WERI-Rb-1 (cell line): ENCODE results near the gene AP4M1.

Source experiments
- DNase-seq: peaks from one replicate; pipeline ENCODE4 v3.0.0-alpha.2; 2020
- H3K27ac ChIP-seq: fragments of 250-450 bp; sonication (Bioruptor Pico); 2 replicates; pipeline ENCODE4 v1.5.1; 2020; ENCODE audit warnings: mild to moderate bottlenecking, moderate library complexity
- H3K27me3 ChIP-seq: fragments of 250-450 bp; sonication (Bioruptor Pico); 2 replicates; pipeline ENCODE4 v1.5.1; 2021; ENCODE audit warnings: mild to moderate bottlenecking, low read depth, moderate library complexity; ENCODE audit not compliant: insufficient read depth, severe bottlenecking
- H3K36me3 ChIP-seq: fragments of 250-450 bp; sonication (Bioruptor Pico); 2 replicates; pipeline ENCODE4 v1.5.1; 2020; ENCODE audit warnings: mild to moderate bottlenecking, moderate library complexity
- H3K4me3 ChIP-seq: 2 replicates; pipeline ENCODE4 v1.5.1; 2011; ENCODE audit warnings: low read depth, mild to moderate bottlenecking, control low read depth, low read length
- H3K9me3 ChIP-seq: fragments of 250-450 bp; sonication (Bioruptor Pico); 2 replicates; pipeline ENCODE4 v1.5.1; 2021; ENCODE audit warnings: mild to moderate bottlenecking, moderate library complexity; ENCODE audit not compliant: severe bottlenecking
- TF ChIP-seq, protein P1 (sequence below): IDR thresholded peaks from 2 replicates; pipeline ENCODE4 v1.5.1; 2011; ENCODE audit warnings: low read depth, mild to moderate bottlenecking, control low read depth, inconsistent platforms, low read length

The AP4M1 gene

DNA sequence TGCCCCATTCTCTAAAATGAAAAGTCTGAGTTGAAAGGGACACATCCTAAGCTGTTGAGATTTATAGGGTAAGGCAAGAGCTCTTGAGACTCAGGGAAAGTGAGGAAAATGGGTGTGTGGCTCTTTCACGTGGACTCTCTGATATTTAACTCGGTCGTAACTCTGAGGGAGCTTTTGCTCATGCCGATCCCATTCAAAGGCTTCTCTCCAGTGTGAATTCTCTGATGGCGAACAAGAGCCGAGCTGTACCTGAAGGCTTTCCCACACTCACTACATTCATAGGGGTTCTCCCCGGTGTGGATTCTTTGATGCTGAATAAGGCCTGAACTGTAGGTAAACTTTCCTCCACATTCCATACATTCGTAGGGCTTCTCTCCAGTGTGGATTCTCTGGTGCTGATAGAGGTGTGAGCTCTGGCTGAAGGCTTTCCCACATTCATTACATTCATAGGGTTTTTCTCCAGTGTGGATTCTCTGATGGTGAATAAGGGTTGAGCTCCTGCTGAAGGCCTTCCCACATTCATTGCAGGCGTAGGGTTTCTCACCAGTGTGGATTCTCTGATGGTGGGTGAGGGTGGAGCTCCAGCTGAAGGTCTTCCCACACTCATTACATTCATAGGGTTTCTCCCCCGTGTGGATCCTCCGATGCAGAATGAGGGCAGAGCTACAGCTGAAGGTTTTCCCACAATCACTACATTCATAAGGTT, 30.3 kb upstream of the AP4M1 start:
- TF ChIP-seq, protein P1, sequence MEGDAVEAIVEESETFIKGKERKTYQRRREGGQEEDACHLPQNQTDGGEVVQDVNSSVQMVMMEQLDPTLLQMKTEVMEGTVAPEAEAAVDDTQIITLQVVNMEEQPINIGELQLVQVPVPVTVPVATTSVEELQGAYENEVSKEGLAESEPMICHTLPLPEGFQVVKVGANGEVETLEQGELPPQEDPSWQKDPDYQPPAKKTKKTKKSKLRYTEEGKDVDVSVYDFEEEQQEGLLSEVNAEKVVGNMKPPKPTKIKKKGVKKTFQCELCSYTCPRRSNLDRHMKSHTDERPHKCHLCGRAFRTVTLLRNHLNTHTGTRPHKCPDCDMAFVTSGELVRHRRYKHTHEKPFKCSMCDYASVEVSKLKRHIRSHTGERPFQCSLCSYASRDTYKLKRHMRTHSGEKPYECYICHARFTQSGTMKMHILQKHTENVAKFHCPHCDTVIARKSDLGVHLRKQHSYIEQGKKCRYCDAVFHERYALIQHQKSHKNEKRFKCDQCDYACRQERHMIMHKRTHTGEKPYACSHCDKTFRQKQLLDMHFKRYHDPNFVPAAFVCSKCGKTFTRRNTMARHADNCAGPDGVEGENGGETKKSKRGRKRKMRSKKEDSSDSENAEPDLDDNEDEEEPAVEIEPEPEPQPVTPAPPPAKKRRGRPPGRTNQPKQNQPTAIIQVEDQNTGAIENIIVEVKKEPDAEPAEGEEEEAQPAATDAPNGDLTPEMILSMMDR: no peak
- Histone ChIP-seq H3K36me3 (peaks cover 90% of the 10 kb centered on the region), H3K27ac (no peak overlapping the region), H3K27me3 (no peaks in the 10 kb centered on the region), H3K9me3 (peaks cover 33% of the 10 kb centered on the region), H3K4me3 (no peak overlapping the region)
- no peak for DNase-seq

DNA sequence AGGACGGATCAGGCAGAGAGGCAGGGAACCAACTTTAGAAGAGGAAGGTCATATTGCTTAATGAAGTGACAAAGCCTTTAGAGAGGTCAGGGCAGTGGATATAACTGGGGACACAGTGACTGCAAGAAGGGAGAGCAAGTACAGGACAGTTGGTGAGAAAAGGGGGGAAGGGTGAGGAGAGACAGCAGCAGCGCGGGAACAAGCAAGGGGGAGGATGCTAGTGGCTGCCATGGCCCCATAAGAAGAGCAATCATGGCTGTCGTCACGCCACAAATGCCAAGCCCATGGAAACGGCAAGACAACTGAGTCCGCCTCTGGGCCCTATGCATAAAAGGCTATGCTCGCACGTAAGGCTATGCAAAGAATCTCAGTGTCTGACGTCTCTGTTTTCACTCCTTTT, 29.0 kb upstream of the AP4M1 start:
- TF ChIP-seq, protein P1: no peak
- peaks cover 33% of the 10 kb centered on the region for H3K9me3 ChIP-seq
- no peak overlapping the region for H3K27ac ChIP-seq
- H3K4me3 ChIP-seq: no peak overlapping the region
- DNase-seq: no peak
- H3K36me3 ChIP-seq: peaks cover 98% of the 10 kb centered on the region
- no peaks in the 10 kb centered on the region for H3K27me3 ChIP-seq

DNA sequence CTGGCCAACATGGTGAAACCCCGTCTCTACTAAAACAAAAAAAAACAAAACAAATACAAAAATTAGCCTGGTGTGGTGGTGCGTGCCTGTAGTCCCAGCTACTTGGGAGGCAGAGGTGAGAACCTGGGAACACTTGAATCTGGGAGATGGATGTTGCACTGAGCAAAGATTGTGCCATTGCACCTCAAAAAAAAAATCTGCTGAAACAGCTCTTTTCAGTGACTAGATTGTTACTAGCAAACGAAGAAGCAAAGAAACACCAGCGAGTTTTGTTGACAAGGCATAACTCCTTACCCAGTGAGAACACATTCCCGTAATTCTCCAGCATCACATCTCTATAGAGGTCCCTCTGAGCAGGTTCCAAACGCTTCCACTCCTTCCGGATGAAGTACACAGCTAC, 26.6 kb upstream of the AP4M1 start:
- H3K27ac ChIP-seq: no peak overlapping the region
- TF ChIP-seq, protein P1: no peak
- H3K9me3 ChIP-seq: peaks cover 33% of the 10 kb centered on the region

DNA sequence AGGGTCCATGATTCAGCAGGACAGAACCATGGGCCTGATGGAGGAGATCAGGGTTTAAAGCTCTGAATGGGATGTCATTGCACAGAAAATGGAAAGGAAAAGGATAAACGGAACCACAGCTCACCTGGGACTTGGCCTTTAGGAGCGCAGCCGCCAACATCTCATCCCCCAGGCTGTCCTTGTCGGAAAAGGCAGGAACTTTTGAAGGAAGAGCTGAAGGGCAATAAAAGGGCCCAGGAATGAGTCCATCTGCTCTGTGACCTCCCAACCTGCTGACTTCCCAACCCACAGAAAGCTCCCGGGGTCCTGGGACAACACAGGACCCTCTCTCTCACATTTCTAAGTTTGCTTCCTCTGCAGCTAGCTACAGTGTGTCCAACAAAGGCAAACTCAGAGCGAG, 26.0 kb upstream of the AP4M1 start:
- no peak overlapping the region for H3K4me3 ChIP-seq
- DNase-seq: no peak
- TF ChIP-seq, protein P1: no peak
- no peak overlapping the region for H3K27ac ChIP-seq
- peaks cover 98% of the 10 kb centered on the region for H3K36me3 ChIP-seq
- H3K27me3 ChIP-seq: no peaks in the 10 kb centered on the region
- peaks cover 31% of the 10 kb centered on the region for H3K9me3 ChIP-seq

More for the DNA sequence above, 26.6 kb upstream of the AP4M1 start:
- no peak for DNase-seq
- Histone ChIP-seq H3K27me3 (no peaks in the 10 kb centered on the region), H3K4me3 (no peak overlapping the region), H3K36me3 (peaks cover 100% of the 10 kb centered on the region)

DNA sequence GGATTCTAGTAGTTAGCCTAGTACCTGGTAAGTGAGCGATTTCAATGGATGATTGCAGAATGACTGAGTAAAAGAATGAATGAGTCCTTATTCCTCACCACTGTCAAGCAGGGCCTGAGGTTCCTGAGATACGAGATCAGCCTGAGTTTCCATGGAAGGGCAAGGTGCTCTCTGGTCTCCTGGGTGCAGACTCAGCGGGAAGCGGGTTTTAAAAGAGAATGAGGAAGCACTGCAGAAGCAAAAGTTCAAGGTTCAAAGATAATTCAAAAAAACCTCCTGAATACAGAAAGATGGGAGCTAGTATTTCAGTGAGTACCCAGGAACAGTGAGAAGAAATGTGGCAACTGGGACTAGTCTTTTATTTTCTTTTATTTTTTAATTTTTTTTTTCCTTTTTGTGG, 24.2 kb upstream of the AP4M1 start:
- TF ChIP-seq, protein P1: no peak
- no peak for DNase-seq
- Histone ChIP-seq H3K4me3 (no peak overlapping the region), H3K27ac (no peak overlapping the region), H3K9me3 (peaks cover 13% of the 10 kb centered on the region), H3K27me3 (no peaks in the 10 kb centered on the region), H3K36me3 (peaks cover 84% of the 10 kb centered on the region)
